Loucy (cell line): ENCODE data around the gene PIAS4.

Experiments used
- EZH2phosphoT487 ChIP-seq: fragments of 200-600 bp; IDR thresholded peaks from 2 replicates; pipeline ENCODE4 v1.6.1; 2018; ENCODE audit warnings: antibody characterized with exemption, mild to moderate bottlenecking, moderate library complexity, borderline replicate concordance
- TF ChIP-seq, protein P1 (sequence below): fragments of 200-600 bp; sonication (generic); conservative IDR thresholded peaks from 2 replicates; pipeline ENCODE4 v1.5.1; 2014; ENCODE audit warnings: mild to moderate bottlenecking, antibody characterized with exemption, low read length

DNA sequence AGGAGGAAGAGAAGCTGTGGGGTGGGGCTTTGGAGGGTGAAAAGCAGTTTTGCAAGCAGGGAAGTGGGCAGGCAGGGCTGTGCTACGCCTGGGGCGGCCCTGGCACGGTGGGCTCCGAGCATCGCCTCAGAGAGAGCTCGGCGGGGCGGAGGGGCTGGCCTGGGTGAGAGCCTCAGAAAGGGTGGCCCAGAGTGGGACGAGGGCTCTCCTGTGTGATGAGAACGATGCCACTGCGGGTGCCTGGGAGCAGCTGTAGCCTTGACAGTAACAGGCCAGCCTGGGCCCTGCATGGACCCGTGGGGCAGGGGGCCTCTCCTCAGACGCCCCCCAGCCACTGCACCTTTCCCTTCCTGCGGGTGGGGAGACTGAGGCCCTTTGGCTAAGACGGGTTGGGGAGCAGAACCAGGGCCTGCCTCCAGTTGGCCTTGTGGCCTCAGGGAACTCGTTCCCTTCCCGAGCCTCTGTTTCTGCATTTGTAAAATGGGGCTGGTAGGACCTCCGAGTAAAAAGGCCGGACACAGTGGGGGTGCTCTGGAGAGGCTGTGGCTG is 27.6 kb downstream of the PIAS4 start:
- TF ChIP-seq, protein P1, sequence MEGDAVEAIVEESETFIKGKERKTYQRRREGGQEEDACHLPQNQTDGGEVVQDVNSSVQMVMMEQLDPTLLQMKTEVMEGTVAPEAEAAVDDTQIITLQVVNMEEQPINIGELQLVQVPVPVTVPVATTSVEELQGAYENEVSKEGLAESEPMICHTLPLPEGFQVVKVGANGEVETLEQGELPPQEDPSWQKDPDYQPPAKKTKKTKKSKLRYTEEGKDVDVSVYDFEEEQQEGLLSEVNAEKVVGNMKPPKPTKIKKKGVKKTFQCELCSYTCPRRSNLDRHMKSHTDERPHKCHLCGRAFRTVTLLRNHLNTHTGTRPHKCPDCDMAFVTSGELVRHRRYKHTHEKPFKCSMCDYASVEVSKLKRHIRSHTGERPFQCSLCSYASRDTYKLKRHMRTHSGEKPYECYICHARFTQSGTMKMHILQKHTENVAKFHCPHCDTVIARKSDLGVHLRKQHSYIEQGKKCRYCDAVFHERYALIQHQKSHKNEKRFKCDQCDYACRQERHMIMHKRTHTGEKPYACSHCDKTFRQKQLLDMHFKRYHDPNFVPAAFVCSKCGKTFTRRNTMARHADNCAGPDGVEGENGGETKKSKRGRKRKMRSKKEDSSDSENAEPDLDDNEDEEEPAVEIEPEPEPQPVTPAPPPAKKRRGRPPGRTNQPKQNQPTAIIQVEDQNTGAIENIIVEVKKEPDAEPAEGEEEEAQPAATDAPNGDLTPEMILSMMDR: no peak
- no peak for TF ChIP-seq EZH2phosphoT487
